GM12878 (cell line): ENCODE results near the gene SCARF2. TPM values are rescaled to one million over a fixed set of nuclear protein-coding genes. Genes with fewer than 3 reads are reported as not detected.

ENCODE experiments used
- ATAC-seq: fragments of 200-7000 bp; cut with Tn5 transposase; 3 replicates; pipeline ENCODE4 v1.9.1; 2020; ENCODE audit warnings: mild to moderate bottlenecking, moderate library complexity
- BruUV-seq: library from RNA; stranded (reverse); fragments of 400-500 nt; replicated peaks from 2 replicates; lab custom pipeline; 2021; lab: Mats Ljungman, UMichigan
- CTCF ChIA-PET: fragments of 300-600 bp; sonication (Branson Sonifier 250); formaldehyde crosslinking; extraction: SDS; loops from one replicate; lab custom pipeline; 2021; ENCODE audit warnings: inconsistent platforms; lab: Yijun Ruan, JAX
- POLR2A ChIA-PET: fragments of 350-600 bp; formaldehyde crosslinking; extraction: SDS; loops from one replicate; lab custom pipeline; 2021; ENCODE audit warnings: inconsistent platforms; lab: Charles Lee
- RAD21 ChIA-PET: fragments of 300-600 bp; sonication (Branson Sonifier 250); formaldehyde crosslinking; loops from one replicate; lab custom pipeline; 2023; ENCODE audit warnings: antibody characterized with exemption; ENCODE audit not compliant: unreplicated experiment; lab: Charles Lee
- SMC1A ChIA-PET: fragments of 300-600 bp; sonication (Branson Sonifier 250); formaldehyde crosslinking; loops from one replicate; lab custom pipeline; 2023; ENCODE audit not compliant: unreplicated experiment, uncharacterized antibody; lab: Charles Lee
- DNase-seq: peaks from one replicate; pipeline ENCODE4 v3.0.0-alpha.2; 2011; ENCODE audit warnings: low read depth, low spot score
- FAIRE-seq: peaks from 3 replicates; lab custom pipeline; 2011; peaks lifted over from hg19 to GRCh38; lab: Jason Lieb, UNC
- H2AFZ ChIP-seq: 2 replicates; pipeline ENCODE4 v1.6.0; 2011; ENCODE audit warnings: low read depth, low read length, control low read depth; ENCODE audit not compliant: control insufficient read depth
- H3K27ac ChIP-seq: 2 replicates; pipeline ENCODE4 v1.5.1; 2011; ENCODE audit warnings: control low read depth; ENCODE audit not compliant: control insufficient read depth, insufficient read depth
- H3K27me3 ChIP-seq, 2 experiments: replicated peaks in 1 of 2; 2 replicates each; pipeline versions ENCODE4 v1.6.0 to v1.6.1; 2011; ENCODE audit warnings: low read length in 1 of 2; ENCODE audit not compliant: control insufficient read depth in 2 of 2, insufficient read depth in 2 of 2
- H3K36me3 ChIP-seq, 2 experiments: 2 replicates each; pipeline ENCODE4 v1.5.1; 2011; ENCODE audit warnings: low read length in 1 of 2; ENCODE audit not compliant: control insufficient read depth in 2 of 2, insufficient read depth in 2 of 2
- H3K4me1 ChIP-seq: 2 replicates; pipeline ENCODE4 v1.6.1; 2011; ENCODE audit warnings: mild to moderate bottlenecking, low read length, moderate library complexity, mixed read lengths; ENCODE audit not compliant: control insufficient read depth, insufficient read depth
- H3K4me2 ChIP-seq: 2 replicates; pipeline ENCODE4 v1.6.0; 2011; ENCODE audit warnings: control low read depth; ENCODE audit not compliant: control insufficient read depth, insufficient read depth
- H3K4me3 ChIP-seq: fragments of 200-600 bp; sonication (generic); 2 replicates; pipeline ENCODE4 v1.5.1; 2016
- H3K79me2 ChIP-seq: 2 replicates; pipeline ENCODE4 v1.6.0; 2011; ENCODE audit warnings: low read length; ENCODE audit not compliant: control insufficient read depth, insufficient read depth
- H3K9ac ChIP-seq: 2 replicates; pipeline ENCODE4 v1.8.0; 2011; ENCODE audit warnings: low read length, control low read depth, mixed read lengths; ENCODE audit not compliant: control insufficient read depth, insufficient read depth
- H3K9me3 ChIP-seq: replicated peaks from 3 replicates; pipeline ENCODE4 v1.5.1; 2011; ENCODE audit warnings: mild to moderate bottlenecking, low read length; ENCODE audit not compliant: control insufficient read depth, insufficient read depth
- H4K20me1 ChIP-seq: 2 replicates; pipeline ENCODE4 v1.6.0; 2011; ENCODE audit not compliant: control insufficient read depth, insufficient read depth
- BHLHE40 ChIP-seq, 2 experiments: fragments of 450-650 bp in 1 of 2; IDR thresholded peaks; 2 replicates each; pipeline ENCODE4 v1.6.1; 2011 to 2017; ENCODE audit warnings: low read depth in 2 of 2, borderline replicate concordance in 1 of 2, improper control_type of control experiment in 1 of 2, low read length in 1 of 2, mild to moderate bottlenecking in 1 of 2
- CREB1 ChIP-seq: IDR thresholded peaks from 2 replicates; pipeline ENCODE4 v1.6.1; 2012; ENCODE audit warnings: low read depth, mild to moderate bottlenecking, inconsistent platforms
- GABPA ChIP-seq: IDR thresholded peaks from 2 replicates; pipeline ENCODE4 v1.6.1; 2014; ENCODE audit warnings: antibody characterized with exemption, low read depth, mild to moderate bottlenecking, inconsistent platforms
- JUND ChIP-seq: IDR thresholded peaks from 2 replicates; pipeline ENCODE4 v1.6.1; 2012; ENCODE audit warnings: low read depth, mild to moderate bottlenecking, low read length, improper control_type of control experiment, moderate library complexity
- MYC ChIP-seq: IDR thresholded peaks from 2 replicates; pipeline ENCODE4 v1.6.1; 2011; ENCODE audit warnings: mild to moderate bottlenecking, low read length, moderate library complexity, inconsistent platforms; ENCODE audit not compliant: insufficient read depth, insufficient replicate concordance, insufficient read length, severe bottlenecking
- PAX5 ChIP-seq: IDR thresholded peaks from 2 replicates; pipeline ENCODE4 v1.6.1; 2011; ENCODE audit warnings: low read depth, low read length, borderline replicate concordance
- PML ChIP-seq: IDR thresholded peaks from 2 replicates; pipeline ENCODE4 v1.6.1; 2012; ENCODE audit warnings: low read length, inconsistent platforms
- SUPT20H ChIP-seq: IDR thresholded peaks from 2 replicates; pipeline ENCODE4 v1.6.1; 2011; ENCODE audit warnings: low read depth, mild to moderate bottlenecking, low read length, moderate library complexity, borderline replicate concordance; ENCODE audit not compliant: control insufficient read depth
- TAF1 ChIP-seq: IDR thresholded peaks from 2 replicates; pipeline ENCODE4 v1.6.1; 2011; ENCODE audit warnings: mild to moderate bottlenecking, low read depth, low read length, borderline replicate concordance
- YY1 ChIP-seq: IDR thresholded peaks from 2 replicates; pipeline ENCODE4 v1.6.1; 2011; ENCODE audit warnings: low read depth, mild to moderate bottlenecking, low read length
- ZBED1 ChIP-seq: IDR thresholded peaks from 2 replicates; pipeline ENCODE4 v1.6.1; 2016; ENCODE audit warnings: borderline replicate concordance
- ZBTB4 ChIP-seq: fragments of 450-650 bp; formaldehyde crosslinking; IDR thresholded peaks from 2 replicates; pipeline ENCODE4 v1.4.0; 2022; ENCODE audit warnings: mild to moderate bottlenecking, moderate library complexity
- ZZZ3 ChIP-seq: IDR thresholded peaks from 2 replicates; pipeline ENCODE4 v1.6.1; 2011; ENCODE audit warnings: low read depth; ENCODE audit not compliant: control insufficient read depth, insufficient read length
- WGBS: methylation state at CpG from one replicate; pipeline ENCODE4 v1.1.6; 2016; ENCODE audit warnings: low lambda C conversion rate; ENCODE audit not compliant: insufficient replicate concordance, insufficient coverage; ENCODE audit errors: missing lambda C conversion rate; 5-methylcytosine and 5-hydroxymethylcytosine counted together
- in situ Hi-C: fragments of 300-500 bp; cut with MboI; formaldehyde crosslinking; loops from 9 replicates; pipeline ENCODE4 v1.14.3; 2018; ENCODE audit warnings: mixed read lengths
- intact Hi-C: fragments of 100-400 bp; cut with micrococcal nuclease; formaldehyde crosslinking; loops from one replicate; pipeline ENCODE4 v1.14.2; 2022; ENCODE audit not compliant: unreplicated experiment
- polyA plus RNA-seq, 11 experiments: library from polyadenylated mRNA; depleted of rRNA in 4 of 11; unstranded in 6 of 11; stranded (reverse) in 5 of 11; fragments of >200 nt; fragmentation: Nextera tagmentation in 4 of 11; fragmentation: Illumina TruSeq in 1 of 11; extraction: Ambion mirVana in 4 of 11; extraction: Trizol in 1 of 11; gene quantifications; 1 replicate in 1 of 11; 2 replicates in 10 of 11; pipeline versions ENCODE4 v1.2.1 to v1.2.3, GENCODE V29; 2011 to 2016; ENCODE audit warnings: inconsistent platforms in 2 of 11, missing spikeins in 2 of 11, low read depth in 1 of 11
- total RNA-seq, 4 experiments: library from RNA; depleted of rRNA in 3 of 4; stranded (reverse); fragments of >200 nt in 3 of 4; fragmentation: Illumina TruSeq in 1 of 4; extraction: Trizol in 1 of 4; gene quantifications; 2 replicates each; pipeline versions ENCODE4 v1.2.1 to v1.2.3, GENCODE V29; 2013 to 2021
- TF ChIP-seq, protein P1 (sequence below): fragments of 150-350 bp; IDR thresholded peaks from 2 replicates; pipeline ENCODE4 v1.6.1; 2014; ENCODE audit warnings: mild to moderate bottlenecking, low read depth, low read length
- TF ChIP-seq, protein P2 (sequence below): fragments of 450-650 bp; IDR thresholded peaks from 2 replicates; pipeline ENCODE4 v1.6.1; 2014; ENCODE audit warnings: mild to moderate bottlenecking
- TF ChIP-seq, protein P3 (sequence below): IDR thresholded peaks from 2 replicates; pipeline ENCODE4 v1.6.1; 2011; ENCODE audit warnings: low read depth, low read length, improper control_type of control experiment, borderline replicate concordance

SCARF2 gene
- total and polyA plus RNA-seq, 10 of the 15 experiments (the other 5 are each of a cell fraction or from before 2014, with no cell fraction given), result 0.01 to 0.74 (median 0.17) TPM; not detected in 5

GRCh38 chr22:20442485-20443284 is 5.1 kb upstream of the SCARF2 start:
- no peaks in the 10 kb centered on the region for H3K36me3 ChIP-seq
- in situ Hi-C loops, result no loop called here
- H3K27ac ChIP-seq, result no peak overlapping the region
- no peak overlapping the region for H3K9ac ChIP-seq
- H2AFZ ChIP-seq, result no peak overlapping the region
- H3K4me1 ChIP-seq, result no peaks in the 10 kb centered on the region
- no peaks in the 10 kb centered on the region for H3K79me2 ChIP-seq
- CTCF ChIA-PET, result interaction anchor here (1.0 kb wide), 1 partner anchor 14 kb away, joined by 3 read pairs; no protein-coding TSS in a partner anchor
- TF ChIP-seq ZBED1 (no peak), PAX5 (no peak), ZBTB4 (CRISPR knock-in tag) (no peak), TAF1 (no peak), PML (no peak), CREB1 (no peak), GABPA (no peak), ZZZ3 (no peak), MYC (no peak), BHLHE40 (IDR thresholded peaks at IDR 0.05; ENCODE audit: borderline replicate concordance in 1 of 2, low read depth in 2 of 2, low read length in 1 of 2) (no peak), SUPT20H (no peak), JUND (no peak), YY1 (no peak)
- TF ChIP-seq, protein P1, sequence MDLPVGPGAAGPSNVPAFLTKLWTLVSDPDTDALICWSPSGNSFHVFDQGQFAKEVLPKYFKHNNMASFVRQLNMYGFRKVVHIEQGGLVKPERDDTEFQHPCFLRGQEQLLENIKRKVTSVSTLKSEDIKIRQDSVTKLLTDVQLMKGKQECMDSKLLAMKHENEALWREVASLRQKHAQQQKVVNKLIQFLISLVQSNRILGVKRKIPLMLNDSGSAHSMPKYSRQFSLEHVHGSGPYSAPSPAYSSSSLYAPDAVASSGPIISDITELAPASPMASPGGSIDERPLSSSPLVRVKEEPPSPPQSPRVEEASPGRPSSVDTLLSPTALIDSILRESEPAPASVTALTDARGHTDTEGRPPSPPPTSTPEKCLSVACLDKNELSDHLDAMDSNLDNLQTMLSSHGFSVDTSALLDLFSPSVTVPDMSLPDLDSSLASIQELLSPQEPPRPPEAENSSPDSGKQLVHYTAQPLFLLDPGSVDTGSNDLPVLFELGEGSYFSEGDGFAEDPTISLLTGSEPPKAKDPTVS, result no peak
- TF ChIP-seq, protein P2, sequence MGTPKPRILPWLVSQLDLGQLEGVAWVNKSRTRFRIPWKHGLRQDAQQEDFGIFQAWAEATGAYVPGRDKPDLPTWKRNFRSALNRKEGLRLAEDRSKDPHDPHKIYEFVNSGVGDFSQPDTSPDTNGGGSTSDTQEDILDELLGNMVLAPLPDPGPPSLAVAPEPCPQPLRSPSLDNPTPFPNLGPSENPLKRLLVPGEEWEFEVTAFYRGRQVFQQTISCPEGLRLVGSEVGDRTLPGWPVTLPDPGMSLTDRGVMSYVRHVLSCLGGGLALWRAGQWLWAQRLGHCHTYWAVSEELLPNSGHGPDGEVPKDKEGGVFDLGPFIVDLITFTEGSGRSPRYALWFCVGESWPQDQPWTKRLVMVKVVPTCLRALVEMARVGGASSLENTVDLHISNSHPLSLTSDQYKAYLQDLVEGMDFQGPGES, result no peak
- TF ChIP-seq, protein P3, sequence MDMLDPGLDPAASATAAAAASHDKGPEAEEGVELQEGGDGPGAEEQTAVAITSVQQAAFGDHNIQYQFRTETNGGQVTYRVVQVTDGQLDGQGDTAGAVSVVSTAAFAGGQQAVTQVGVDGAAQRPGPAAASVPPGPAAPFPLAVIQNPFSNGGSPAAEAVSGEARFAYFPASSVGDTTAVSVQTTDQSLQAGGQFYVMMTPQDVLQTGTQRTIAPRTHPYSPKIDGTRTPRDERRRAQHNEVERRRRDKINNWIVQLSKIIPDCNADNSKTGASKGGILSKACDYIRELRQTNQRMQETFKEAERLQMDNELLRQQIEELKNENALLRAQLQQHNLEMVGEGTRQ, result no peak
- no peak for FAIRE-seq
- no TSS peak for BruUV-seq
- RAD21 ChIA-PET, result no interaction called here
- ATAC-seq, result no peak
- POLR2A ChIA-PET, result no interaction called here
- H3K4me3 ChIP-seq, result no peak overlapping the region
- 85% methylated on average over 7 of the region's 7 CpGs for WGBS
- H4K20me1 ChIP-seq, result no peaks in the 10 kb centered on the region
- H3K27me3 ChIP-seq, result peaks cover 3 to 5% of the 10 kb centered on the region in 2 experiments; a peak in 3 of 4 replicates
- SMC1A ChIA-PET, result no interaction called here
- no peaks in the 10 kb centered on the region for H3K9me3 ChIP-seq
- intact Hi-C loops, result no loop called here
- DNase-seq, result no peak
- H3K4me2 ChIP-seq, result no peak overlapping the region
